Measurements from ENCODE around the gene GOLGA3. TPM values are rescaled to one million over a fixed set of nuclear protein-coding genes. Genes with fewer than 3 reads are reported as not detected.
A peak's percentile ranks its signal among the peaks of the same experiment; 100 is the strongest.
"Not testable (repeated sequence)": the region's sequence is repeated elsewhere in the genome, so short reads cannot be mapped to it uniquely, and the experiment has no call there.

GOLGA3 gene
- total RNA-seq, 2 experiments from 2014 or later: 63.8 to 64.7 TPM

DNA sequence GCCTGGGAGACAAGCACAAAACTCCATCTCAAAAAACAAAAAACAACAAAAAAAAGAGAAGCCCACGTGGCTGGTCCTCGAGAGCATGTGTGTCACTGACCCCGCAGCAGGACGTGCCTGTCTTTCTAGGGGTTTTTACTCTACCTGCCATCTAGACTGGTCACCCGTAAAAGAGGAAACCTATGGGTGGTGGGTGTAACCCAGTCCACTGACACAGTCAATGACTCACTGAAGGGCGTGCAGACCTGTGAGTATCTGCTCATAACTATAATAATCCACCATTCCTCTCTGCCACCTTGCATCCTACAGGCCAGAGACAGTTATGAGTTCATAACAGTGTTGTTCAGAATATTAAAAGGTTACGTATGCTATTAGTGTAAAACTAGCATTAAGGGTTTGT is 4.6 kb downstream of the GOLGA3 start:
- H3K9me3 Mint-ChIP-seq: no peaks in the 10 kb centered on the region
- H3K4me1 Mint-ChIP-seq: peaks cover 27% of the 10 kb centered on the region
- H3K27ac Mint-ChIP-seq: no peak overlapping the region
- no peaks in the 10 kb centered on the region for H3K27me3 Mint-ChIP-seq
- H3K4me3 Mint-ChIP-seq: no peak overlapping the region
- ATAC-seq (ENCODE audit: low read depth): no peak
- H3K36me3 Mint-ChIP-seq: peaks cover 30% of the 10 kb centered on the region
- no peak for DNase-seq
- POLR2A ChIA-PET: no interaction called here

DNA sequence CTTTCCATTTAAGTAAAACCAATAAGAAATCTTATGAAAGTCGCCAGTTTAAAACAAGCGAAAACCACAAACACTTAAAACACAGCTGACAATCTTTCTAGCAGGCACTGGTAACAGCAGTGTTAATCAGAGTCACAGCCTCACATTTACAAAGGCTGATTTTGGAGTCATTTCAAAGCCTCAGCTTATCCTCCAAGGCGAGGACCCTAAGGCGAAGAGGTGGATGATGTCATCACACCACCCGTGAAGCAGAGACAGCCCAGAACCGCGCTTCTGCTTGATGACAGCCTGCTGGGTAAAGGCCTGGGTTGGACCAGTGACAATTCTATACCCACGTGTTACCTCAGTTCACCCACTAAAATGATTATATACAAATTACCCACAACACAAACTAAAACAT is 10.1 kb downstream of the GOLGA3 start:
- peaks cover 29% of the 10 kb centered on the region for H3K36me3 Mint-ChIP-seq

DNA sequence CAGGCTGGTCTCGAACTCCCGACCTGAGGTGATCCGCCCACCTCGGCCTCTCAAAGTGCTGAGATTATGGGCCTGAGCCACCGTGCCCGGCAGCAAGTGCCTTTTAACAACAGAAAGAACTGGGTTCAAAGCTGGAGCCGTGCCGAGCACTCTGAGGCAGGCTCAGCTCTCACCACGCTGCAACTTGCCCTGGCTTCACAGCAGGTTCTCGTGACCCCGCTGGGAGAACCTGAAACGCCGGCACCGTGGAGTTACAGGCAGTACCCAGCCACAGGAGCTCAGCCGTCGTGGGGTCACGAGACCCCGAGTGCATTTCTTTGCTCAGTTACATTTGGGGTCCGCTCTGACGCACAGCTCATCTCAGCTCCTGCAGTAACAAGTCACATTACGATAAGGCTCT is 14.4 kb downstream of the GOLGA3 start:
- peak overlapping the region; percentile 34 for H3K27ac Mint-ChIP-seq
- no peak for ATAC-seq (ENCODE audit: low read depth)
- peaks cover 21% of the 10 kb centered on the region for H3K4me1 Mint-ChIP-seq
- H3K36me3 Mint-ChIP-seq: peaks cover 33% of the 10 kb centered on the region
- DNase-seq: no peak
- no peaks in the 10 kb centered on the region for H3K9me3 Mint-ChIP-seq
- no peaks in the 10 kb centered on the region for H3K27me3 Mint-ChIP-seq
- POLR2A ChIA-PET: no interaction called here
- H3K4me3 Mint-ChIP-seq: no peak overlapping the region

More for the DNA sequence above, 10.1 kb downstream of the GOLGA3 start:
- POLR2A ChIA-PET: no interaction called here
- ATAC-seq (ENCODE audit: low read depth) (no peak), DNase-seq (no peak)
- Mint-ChIP-seq H3K27me3 (no peaks in the 10 kb centered on the region), H3K4me3 (no peak overlapping the region), H3K4me1 (peaks cover 9% of the 10 kb centered on the region), H3K27ac (no peak overlapping the region), H3K9me3 (no peaks in the 10 kb centered on the region)

DNA sequence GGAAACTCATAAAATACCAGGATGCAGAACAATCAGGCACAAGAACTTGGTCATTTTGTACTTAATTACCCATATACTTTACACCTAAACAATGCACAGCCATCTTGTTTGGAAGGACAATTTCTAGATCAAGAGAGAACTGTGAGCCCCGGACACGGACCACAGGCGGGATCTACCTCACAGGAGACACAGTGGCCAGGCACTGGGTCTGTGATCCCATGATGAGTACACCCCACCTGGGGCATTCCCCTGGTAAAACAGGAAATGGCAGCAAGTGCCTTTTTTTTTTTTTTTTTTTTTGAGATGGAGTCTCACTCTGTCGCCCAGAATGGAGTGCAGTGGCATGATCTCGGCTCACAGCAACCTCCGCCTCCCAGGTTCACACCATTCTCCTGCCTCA is 15.2 kb downstream of the GOLGA3 start:
- H3K27ac Mint-ChIP-seq: no peak overlapping the region
- H3K4me1 Mint-ChIP-seq: peaks cover 21% of the 10 kb centered on the region
- ATAC-seq (ENCODE audit: low read depth): peak; percentile 34
- H3K4me3 Mint-ChIP-seq: no peak overlapping the region
- no peaks in the 10 kb centered on the region for H3K27me3 Mint-ChIP-seq
- H3K36me3 Mint-ChIP-seq: peaks cover 34% of the 10 kb centered on the region
- no peak for DNase-seq
- POLR2A ChIA-PET: no interaction called here
- no peaks in the 10 kb centered on the region for H3K9me3 Mint-ChIP-seq

DNA sequence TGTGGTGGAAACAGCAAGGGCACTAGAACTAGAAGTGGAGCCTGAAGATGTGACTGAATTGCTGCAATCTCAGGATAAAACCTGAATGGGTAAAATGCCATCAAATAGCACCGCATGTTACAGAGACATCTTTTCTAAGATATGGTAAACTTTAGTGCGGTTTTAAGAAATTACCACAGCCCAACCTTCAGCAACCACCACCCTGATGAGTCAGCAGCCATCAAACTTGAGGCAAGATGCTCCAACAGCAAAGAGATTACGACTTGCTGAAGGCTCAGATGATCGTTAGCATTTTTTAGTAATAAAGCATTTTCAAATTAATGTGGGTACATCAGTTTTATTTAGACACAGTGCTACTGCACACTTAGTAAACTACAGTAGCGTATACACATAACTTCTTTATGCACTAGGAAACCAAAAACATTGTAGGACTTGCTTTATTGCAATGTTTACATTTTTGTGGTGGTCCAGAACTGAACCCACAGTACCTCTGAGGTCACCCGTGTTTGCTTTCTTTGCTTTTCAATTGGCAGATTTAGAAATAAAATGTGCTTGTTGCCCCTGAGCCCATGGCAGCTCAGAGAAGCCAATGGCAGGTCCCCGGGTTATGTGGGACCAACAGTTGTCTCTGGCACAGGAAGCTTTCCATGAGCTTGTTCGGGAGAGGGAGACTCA is 15.9 kb downstream of the GOLGA3 start:
- Mint-ChIP-seq H3K9me3 (no peaks in the 10 kb centered on the region), H3K27me3 (no peaks in the 10 kb centered on the region), H3K4me3 (peak overlapping the region; percentile 15), H3K4me1 (peaks cover 22% of the 10 kb centered on the region), H3K27ac (peak overlapping the region; percentile 6), H3K36me3 (peaks cover 34% of the 10 kb centered on the region)
- ATAC-seq (ENCODE audit: low read depth): peak; percentile 49
- POLR2A ChIA-PET: interaction anchor here (0.6 kb wide), 2 partner anchors 22 to 30 kb away, joined by 3 to 4 read pairs; no protein-coding TSS in a partner anchor
- no peak for DNase-seq

DNA sequence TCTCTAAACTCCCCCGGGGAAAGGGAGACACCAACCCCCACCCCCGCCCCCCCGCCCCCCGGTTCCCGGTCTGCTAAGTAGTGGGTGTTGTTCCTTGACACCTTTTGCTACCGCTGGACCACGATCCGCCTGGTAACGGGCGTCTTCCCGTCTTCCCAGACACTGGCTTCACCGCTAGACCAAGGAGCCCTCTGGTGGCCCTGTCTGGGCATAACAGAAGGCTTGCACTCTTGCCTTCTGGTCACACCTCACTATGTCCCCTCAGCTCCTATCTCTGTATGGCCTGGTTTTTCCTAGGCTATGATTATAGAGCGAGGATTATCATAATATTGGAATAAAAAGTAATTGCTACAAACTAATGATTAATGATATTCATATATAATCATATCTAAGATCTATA is 19.3 kb downstream of the GOLGA3 start:
- H3K27ac Mint-ChIP-seq; H3K4me3 Mint-ChIP-seq; H3K9me3 Mint-ChIP-seq; ATAC-seq (ENCODE audit: low read depth); DNase-seq; H3K27me3 Mint-ChIP-seq; POLR2A ChIA-PET: not testable (repeated sequence)
- H3K36me3 Mint-ChIP-seq: peaks cover 41% of the 10 kb centered on the region
- H3K4me1 Mint-ChIP-seq: peaks cover 30% of the 10 kb centered on the region

DNA sequence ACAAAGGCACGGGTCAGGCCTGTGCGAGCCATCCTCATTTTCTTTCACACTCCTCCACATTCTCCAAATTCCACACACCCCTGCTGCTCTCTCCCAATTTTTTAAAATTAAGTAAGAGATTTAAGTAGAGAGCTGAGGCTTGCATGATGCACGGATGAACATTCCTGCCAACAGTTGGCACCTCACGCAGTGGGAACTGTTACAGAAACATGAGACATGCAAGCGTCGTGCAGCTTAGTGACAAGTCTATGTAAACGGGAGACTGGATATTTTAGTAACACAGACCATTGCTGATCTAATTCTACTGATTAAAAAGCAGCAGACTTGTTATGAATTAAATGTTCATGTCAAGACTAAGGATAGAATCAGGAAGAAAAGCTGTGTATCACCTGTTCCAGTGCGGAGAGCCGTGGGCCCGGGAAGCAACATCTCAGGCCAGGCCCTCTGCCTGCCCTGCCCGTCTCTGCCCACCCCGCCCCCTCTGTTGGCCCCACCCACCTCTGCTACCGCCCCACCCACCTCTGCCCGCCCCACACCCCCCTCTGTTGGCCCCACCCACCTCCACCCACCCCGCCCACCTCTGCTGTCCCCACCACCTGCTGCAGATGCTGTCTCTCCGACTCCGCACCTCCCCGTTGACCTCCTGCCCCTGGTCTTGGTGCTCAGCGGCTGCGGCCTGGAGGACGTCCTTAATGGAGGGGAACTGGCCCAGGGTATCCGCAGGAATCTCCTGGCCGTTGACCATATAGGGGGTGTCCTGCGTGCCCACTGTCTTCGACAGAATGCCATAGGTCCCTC is 21.2 kb downstream of the GOLGA3 start:
- H3K4me1 Mint-ChIP-seq: peaks cover 22% of the 10 kb centered on the region
- H3K27me3 Mint-ChIP-seq: no peaks in the 10 kb centered on the region
- no peaks in the 10 kb centered on the region for H3K9me3 Mint-ChIP-seq
- peaks cover 40% of the 10 kb centered on the region for H3K36me3 Mint-ChIP-seq
- DNase-seq: no peak
- H3K27ac Mint-ChIP-seq: no peak overlapping the region
- H3K4me3 Mint-ChIP-seq: no peak overlapping the region
- ATAC-seq (ENCODE audit: low read depth): no peak
- POLR2A ChIA-PET: no interaction called here

DNA sequence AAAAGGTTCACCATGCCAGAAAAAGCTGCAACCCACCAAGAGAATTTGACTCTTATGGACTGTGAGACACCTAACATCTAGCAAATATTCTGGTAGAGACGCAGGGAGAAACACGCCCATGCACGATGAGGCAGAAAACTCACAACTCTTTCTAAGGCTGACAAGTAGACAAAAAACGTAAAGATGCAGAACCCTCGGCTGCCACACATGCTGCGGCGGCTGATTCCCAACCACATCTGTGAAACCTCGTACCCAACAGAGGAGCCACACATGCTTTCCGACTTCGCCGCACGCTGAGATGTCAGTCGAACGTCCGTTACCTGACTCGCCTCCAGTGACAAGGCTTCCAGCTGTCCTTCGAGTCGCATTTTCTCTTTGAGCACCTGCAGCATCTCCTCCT is 21.8 kb downstream of the GOLGA3 start:
- H3K9me3 Mint-ChIP-seq: no peaks in the 10 kb centered on the region
- no peak overlapping the region for H3K27ac Mint-ChIP-seq
- POLR2A ChIA-PET: no interaction called here
- no peak for DNase-seq
- peak; percentile 21 for ATAC-seq (ENCODE audit: low read depth)
- peaks cover 37% of the 10 kb centered on the region for H3K36me3 Mint-ChIP-seq
- no peaks in the 10 kb centered on the region for H3K27me3 Mint-ChIP-seq
- H3K4me3 Mint-ChIP-seq: no peak overlapping the region
- peaks cover 18% of the 10 kb centered on the region for H3K4me1 Mint-ChIP-seq

DNA sequence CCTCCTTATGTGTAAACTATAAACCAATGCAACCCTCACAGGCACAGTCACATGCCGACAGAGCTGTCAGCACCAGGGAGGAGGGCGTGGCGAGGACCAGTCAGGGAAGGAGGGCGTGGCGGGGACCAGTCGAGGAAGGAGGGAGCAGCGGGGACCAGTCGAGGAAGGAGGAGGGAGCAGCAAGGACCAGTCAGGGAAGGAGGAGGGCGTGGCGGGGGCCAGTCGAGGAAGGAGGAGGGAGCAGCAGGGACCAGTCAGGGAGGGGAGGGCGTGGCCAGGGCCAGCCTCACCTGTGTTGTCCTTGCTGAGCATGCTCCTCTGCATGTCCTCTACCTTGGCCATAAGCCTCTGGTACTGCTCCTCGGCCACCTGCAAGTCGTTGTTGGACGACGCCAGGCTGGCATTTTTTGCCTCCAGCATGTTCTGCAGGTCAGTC is 24.2 kb downstream of the GOLGA3 start:
- ATAC-seq (ENCODE audit: low read depth) (no peak), DNase-seq (no peak)
- Mint-ChIP-seq H3K27me3 (no peaks in the 10 kb centered on the region), H3K36me3 (peaks cover 32% of the 10 kb centered on the region), H3K9me3 (no peaks in the 10 kb centered on the region), H3K4me1 (peaks cover 14% of the 10 kb centered on the region), H3K27ac (no peak overlapping the region), H3K4me3 (no peak overlapping the region)
- POLR2A ChIA-PET: no interaction called here

DNA sequence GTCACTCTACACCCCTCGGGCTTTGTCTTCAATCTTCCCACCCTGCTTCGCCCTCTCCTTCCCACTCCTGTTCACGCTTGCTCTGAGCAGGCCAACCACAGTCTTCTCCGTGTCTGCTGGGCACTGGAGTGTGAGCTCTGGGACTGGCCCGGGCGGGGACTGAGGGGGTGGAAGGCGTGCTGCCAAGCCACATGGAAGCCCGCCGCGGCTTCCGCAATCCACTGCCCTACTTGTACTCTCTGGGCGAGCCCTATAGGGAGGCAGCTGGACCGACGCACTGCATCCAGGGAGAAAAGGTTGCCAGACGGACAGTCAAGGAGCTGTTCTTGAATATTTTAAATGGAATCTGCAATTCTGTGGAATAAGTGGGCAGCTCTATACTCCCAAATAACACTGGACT is 24.8 kb downstream of the GOLGA3 start:
- no peak overlapping the region for H3K27ac Mint-ChIP-seq
- H3K4me1 Mint-ChIP-seq: peaks cover 14% of the 10 kb centered on the region
- no peak for DNase-seq
- POLR2A ChIA-PET: no interaction called here
- H3K27me3 Mint-ChIP-seq: no peaks in the 10 kb centered on the region
- ATAC-seq (ENCODE audit: low read depth): no peak
- H3K4me3 Mint-ChIP-seq: no peak overlapping the region
- H3K36me3 Mint-ChIP-seq: peaks cover 32% of the 10 kb centered on the region
- H3K9me3 Mint-ChIP-seq: no peaks in the 10 kb centered on the region

DNA sequence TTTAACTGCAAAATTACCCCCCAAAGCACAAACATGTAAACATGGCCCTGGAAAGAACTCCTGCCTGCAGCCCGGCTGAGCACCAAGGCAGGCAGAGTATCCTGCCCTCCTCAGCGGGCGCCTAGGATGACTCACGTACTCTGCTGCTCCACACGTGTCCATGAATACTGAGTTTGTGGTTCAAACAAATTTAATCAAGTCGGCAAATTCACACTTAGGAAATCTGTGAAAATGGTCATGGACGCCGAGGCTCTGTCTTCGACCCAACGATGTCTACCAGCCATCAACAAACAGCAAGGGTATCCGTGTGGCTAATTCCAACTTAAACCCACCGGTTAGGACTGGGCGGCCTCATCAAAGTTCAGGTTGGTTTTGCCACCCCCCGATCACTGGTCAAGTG is 25.5 kb downstream of the GOLGA3 start:
- Mint-ChIP-seq H3K9me3 (no peaks in the 10 kb centered on the region), H3K27ac (no peak overlapping the region)

DNA sequence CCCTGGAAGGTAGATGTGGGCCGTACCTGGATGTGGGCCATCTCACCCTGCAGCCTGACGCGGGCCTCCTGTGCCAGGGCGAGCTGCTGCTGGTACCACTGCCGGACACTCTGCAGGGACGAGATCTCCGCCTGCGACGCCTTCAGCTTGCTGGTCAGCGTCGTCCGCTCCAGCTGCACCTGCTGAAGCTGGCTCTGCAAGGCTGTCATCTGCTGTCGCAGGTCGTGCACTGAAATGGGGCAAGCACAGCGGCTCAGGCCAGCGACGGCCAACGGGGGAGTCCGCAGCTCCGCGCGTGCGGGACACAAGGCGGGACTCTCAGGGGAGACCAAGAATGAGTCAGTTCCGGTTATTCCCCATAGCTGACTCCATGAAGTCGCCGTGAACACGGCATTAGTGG is 26.9 kb downstream of the GOLGA3 start:
- Mint-ChIP-seq H3K4me3 (no peak overlapping the region), H3K27ac (no peak overlapping the region), H3K27me3 (no peaks in the 10 kb centered on the region), H3K36me3 (peaks cover 21% of the 10 kb centered on the region), H3K9me3 (no peaks in the 10 kb centered on the region), H3K4me1 (peaks cover 4% of the 10 kb centered on the region)
- POLR2A ChIA-PET: no interaction called here
- DNase-seq (no peak), ATAC-seq (ENCODE audit: low read depth) (no peak)

More for the DNA sequence above, 25.5 kb downstream of the GOLGA3 start:
- Mint-ChIP-seq H3K27me3 (no peaks in the 10 kb centered on the region), H3K4me3 (no peak overlapping the region), H3K4me1 (peaks cover 12% of the 10 kb centered on the region), H3K36me3 (peaks cover 29% of the 10 kb centered on the region)
- ATAC-seq (ENCODE audit: low read depth): no peak
- POLR2A ChIA-PET: no interaction called here
- no peak for DNase-seq

DNA sequence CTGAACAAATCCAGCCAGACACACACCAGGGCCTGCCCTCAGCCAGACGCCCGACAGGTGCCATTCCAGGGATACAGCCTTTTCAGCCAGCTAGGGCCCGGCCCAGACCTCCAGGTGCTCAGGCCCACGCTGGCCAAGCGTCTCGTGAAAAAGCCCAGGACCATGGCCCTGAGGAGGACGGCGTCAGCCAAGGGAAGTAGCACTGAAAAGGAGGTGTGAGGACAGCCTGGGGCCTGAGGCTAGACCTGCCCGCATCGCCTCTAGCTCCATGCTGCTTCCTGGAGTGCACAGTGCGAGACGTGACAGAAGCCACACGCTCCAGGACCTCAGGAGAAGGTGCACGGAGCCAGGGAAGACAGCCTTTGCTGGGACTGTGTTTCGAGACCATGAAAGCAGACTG is 29.8 kb downstream of the GOLGA3 start:
- no peaks in the 10 kb centered on the region for H3K9me3 Mint-ChIP-seq
- H3K36me3 Mint-ChIP-seq: peaks cover 20% of the 10 kb centered on the region
- no peak for ATAC-seq (ENCODE audit: low read depth)
- H3K27ac Mint-ChIP-seq: no peak overlapping the region
- H3K4me1 Mint-ChIP-seq: no peaks in the 10 kb centered on the region
- no peak overlapping the region for H3K4me3 Mint-ChIP-seq
- H3K27me3 Mint-ChIP-seq: no peaks in the 10 kb centered on the region
- POLR2A ChIA-PET: no interaction called here
- no peak for DNase-seq
